Measurements from ENCODE around the gene TJP2. TPM values are rescaled to one million over a fixed set of nuclear protein-coding genes. Genes with fewer than 3 reads are reported as not detected.

Gene TJP2
- total RNA-seq, 1 donor from 2014 or later, result 6.0 TPM

DNA sequence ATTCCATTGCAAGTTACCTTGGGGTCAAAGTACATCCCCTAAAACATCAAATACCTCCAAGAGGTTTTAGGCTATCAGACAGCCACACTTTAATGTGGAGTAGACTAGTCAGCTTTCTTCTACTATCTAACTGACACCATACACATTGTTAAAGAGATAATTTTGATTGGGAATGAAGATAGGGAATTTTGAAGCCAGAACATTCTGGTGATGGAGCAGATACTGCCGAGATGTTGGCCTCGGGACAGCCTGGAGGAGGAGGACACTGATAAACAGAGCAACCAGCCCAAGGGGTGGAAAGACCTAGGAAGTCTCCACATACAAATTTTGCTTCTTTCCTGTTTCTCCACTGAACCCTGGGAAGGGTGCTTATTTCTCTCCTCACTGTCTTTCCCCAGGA lies 14.9 kb downstream of the TJP2 start:
- Mint-ChIP-seq H3K4me1 (ENCODE audit: low read depth, unreplicated experiment) (no peaks in the 10 kb centered on the region), H3K36me3 (ENCODE audit: unreplicated experiment) (no peaks in the 10 kb centered on the region), H3K27ac (ENCODE audit: unreplicated experiment) (no peak overlapping the region), H3K27me3 (ENCODE audit: unreplicated experiment) (no peaks in the 10 kb centered on the region), H3K9me3 (ENCODE audit: unreplicated experiment) (no peaks in the 10 kb centered on the region), H3K4me3 (ENCODE audit: unreplicated experiment) (no peak overlapping the region)
- no peak for DNase-seq
- TF ChIP-seq, protein P1, sequence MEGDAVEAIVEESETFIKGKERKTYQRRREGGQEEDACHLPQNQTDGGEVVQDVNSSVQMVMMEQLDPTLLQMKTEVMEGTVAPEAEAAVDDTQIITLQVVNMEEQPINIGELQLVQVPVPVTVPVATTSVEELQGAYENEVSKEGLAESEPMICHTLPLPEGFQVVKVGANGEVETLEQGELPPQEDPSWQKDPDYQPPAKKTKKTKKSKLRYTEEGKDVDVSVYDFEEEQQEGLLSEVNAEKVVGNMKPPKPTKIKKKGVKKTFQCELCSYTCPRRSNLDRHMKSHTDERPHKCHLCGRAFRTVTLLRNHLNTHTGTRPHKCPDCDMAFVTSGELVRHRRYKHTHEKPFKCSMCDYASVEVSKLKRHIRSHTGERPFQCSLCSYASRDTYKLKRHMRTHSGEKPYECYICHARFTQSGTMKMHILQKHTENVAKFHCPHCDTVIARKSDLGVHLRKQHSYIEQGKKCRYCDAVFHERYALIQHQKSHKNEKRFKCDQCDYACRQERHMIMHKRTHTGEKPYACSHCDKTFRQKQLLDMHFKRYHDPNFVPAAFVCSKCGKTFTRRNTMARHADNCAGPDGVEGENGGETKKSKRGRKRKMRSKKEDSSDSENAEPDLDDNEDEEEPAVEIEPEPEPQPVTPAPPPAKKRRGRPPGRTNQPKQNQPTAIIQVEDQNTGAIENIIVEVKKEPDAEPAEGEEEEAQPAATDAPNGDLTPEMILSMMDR (IDR thresholded peaks at IDR 0.05; ENCODE audit: partially characterized antibody, unreplicated experiment), result no peak

DNA sequence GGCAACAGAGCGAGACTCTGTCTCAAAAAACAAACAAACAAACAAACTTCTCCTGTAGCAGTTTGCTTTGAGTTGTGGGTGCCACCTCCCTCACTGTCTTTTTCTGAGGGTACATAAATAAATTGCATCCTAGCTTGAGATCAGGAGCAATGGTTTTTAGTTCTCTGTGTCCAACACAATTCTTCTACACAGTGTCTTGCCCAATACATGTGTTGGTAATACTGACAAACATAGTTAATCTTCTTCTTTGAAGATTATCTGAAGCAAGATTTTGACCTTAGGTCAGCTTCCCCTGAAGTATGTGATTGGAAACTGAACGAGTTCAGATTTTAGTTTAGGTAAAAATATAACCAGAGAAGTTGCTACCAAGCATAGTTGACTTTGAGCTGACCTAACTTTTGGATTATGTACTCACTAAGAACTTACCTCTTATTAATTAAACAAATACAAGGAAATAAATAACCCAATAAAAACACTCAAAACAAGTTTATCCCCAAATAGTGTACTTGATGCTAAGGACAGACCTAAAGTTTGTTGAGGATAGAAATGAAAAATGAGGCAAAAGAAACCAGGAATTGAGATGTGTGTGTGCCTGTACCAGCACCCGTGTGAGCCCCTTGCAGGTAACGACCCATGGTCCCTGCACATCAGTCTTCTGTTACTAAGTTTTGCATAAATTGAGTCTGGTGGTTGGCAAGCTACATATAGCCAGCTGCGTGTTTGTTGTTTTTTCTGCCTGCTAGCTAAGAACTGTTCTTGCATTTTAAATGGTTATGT lies 16.2 kb downstream of the TJP2 start:
- Mint-ChIP-seq H3K27ac (ENCODE audit: unreplicated experiment) (no peak overlapping the region), H3K4me3 (ENCODE audit: unreplicated experiment) (no peak overlapping the region), H3K36me3 (ENCODE audit: unreplicated experiment) (no peaks in the 10 kb centered on the region), H3K27me3 (ENCODE audit: unreplicated experiment) (no peaks in the 10 kb centered on the region), H3K9me3 (ENCODE audit: unreplicated experiment) (no peaks in the 10 kb centered on the region), H3K4me1 (ENCODE audit: low read depth, unreplicated experiment) (no peaks in the 10 kb centered on the region)
- DNase-seq, result no peak
- TF ChIP-seq, protein P1 (IDR thresholded peaks at IDR 0.05; ENCODE audit: partially characterized antibody, unreplicated experiment), result no peak

DNA sequence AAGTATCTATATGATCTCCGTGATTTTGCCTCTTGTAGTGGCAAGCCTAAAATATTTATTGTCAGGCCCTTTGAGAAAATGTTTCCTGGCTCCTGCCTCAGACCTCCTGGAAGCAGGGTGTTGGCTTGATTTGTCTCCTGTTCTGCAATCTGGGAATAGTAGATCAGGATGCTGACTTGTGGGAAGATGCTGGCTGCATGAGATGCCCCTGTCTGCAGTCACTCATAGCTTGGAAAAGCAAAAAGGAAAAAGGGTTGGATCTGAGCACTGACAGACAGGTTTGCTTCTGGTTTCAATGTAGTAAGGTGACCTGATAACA lies 16.7 kb downstream of the TJP2 start:
- Mint-ChIP-seq H3K36me3 (ENCODE audit: unreplicated experiment) (no peaks in the 10 kb centered on the region), H3K9me3 (ENCODE audit: unreplicated experiment) (no peaks in the 10 kb centered on the region), H3K4me1 (ENCODE audit: low read depth, unreplicated experiment) (no peaks in the 10 kb centered on the region), H3K4me3 (ENCODE audit: unreplicated experiment) (no peak overlapping the region), H3K27ac (ENCODE audit: unreplicated experiment) (no peak overlapping the region), H3K27me3 (ENCODE audit: unreplicated experiment) (no peaks in the 10 kb centered on the region)
- DNase-seq, result no peak
- TF ChIP-seq, protein P1 (IDR thresholded peaks at IDR 0.05; ENCODE audit: partially characterized antibody, unreplicated experiment), result no peak

DNA sequence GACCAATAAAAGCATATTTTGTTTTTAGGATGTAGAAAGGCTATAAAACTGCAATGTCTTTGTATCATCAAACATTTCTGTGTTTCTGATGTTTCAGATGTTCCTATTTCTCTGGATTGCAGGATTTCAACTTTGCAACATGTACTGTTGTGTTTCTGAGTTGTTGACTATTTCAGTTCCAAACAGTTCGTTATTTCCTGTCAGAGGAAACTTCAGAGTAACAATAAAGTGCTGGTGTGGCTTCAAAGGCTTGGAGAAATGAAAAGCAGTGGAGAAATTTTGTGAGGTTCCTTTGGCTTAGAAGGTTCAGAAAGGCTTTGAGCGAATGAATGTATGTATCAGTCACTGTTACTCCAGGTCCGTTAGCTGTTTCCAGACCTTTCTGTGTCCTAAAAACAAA lies 17.2 kb downstream of the TJP2 start:
- Mint-ChIP-seq H3K36me3 (ENCODE audit: unreplicated experiment) (no peaks in the 10 kb centered on the region), H3K27ac (ENCODE audit: unreplicated experiment) (no peak overlapping the region), H3K4me3 (ENCODE audit: unreplicated experiment) (no peak overlapping the region), H3K9me3 (ENCODE audit: unreplicated experiment) (no peaks in the 10 kb centered on the region), H3K27me3 (ENCODE audit: unreplicated experiment) (no peaks in the 10 kb centered on the region), H3K4me1 (ENCODE audit: low read depth, unreplicated experiment) (no peaks in the 10 kb centered on the region)
- no peak for DNase-seq
- TF ChIP-seq, protein P1 (IDR thresholded peaks at IDR 0.05; ENCODE audit: partially characterized antibody, unreplicated experiment), result no peak

DNA sequence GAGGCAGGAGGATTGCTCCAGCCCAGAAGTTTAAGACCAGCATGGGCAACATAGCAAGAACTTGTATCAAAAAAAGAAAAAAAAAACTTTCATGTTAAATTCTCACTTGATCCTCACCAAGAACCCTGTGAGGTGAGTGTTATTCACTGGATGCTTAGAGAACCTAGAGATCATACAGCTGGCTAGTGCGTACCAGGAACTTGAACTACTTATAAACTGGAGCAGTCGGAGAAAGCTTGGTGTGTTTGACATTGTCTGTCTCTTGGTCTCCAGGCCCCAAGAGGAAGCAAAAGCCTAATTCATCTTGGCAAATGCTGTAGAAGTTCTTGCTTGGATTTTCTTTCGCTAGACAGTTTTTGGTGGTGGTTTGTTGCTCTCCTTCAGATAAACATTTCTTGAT lies 18.1 kb downstream of the TJP2 start:
- no peaks in the 10 kb centered on the region for H3K4me1 Mint-ChIP-seq (ENCODE audit: low read depth, unreplicated experiment)
- TF ChIP-seq, protein P1 (IDR thresholded peaks at IDR 0.05; ENCODE audit: partially characterized antibody, unreplicated experiment), result no peak
- no peak overlapping the region for H3K27ac Mint-ChIP-seq (ENCODE audit: unreplicated experiment)
- no peaks in the 10 kb centered on the region for H3K9me3 Mint-ChIP-seq (ENCODE audit: unreplicated experiment)
- no peak for DNase-seq
- H3K36me3 Mint-ChIP-seq (ENCODE audit: unreplicated experiment), result no peaks in the 10 kb centered on the region
- no peak overlapping the region for H3K4me3 Mint-ChIP-seq (ENCODE audit: unreplicated experiment)
- no peaks in the 10 kb centered on the region for H3K27me3 Mint-ChIP-seq (ENCODE audit: unreplicated experiment)
